PC-3 (cell line): ENCODE results near the gene GGACT. TPM values are rescaled to one million over a fixed set of nuclear protein-coding genes. Genes with fewer than 3 reads are reported as not detected.

Experiments
- ATAC-seq: fragments of 200-7000 bp; cut with Tn5 transposase; 2 replicates; pipeline ENCODE4 v1.9.1; 2020; ENCODE audit warnings: mild to moderate bottlenecking, moderate library complexity
- BruUV-seq: library from RNA; stranded (reverse); fragments of 400-500 nt; replicated peaks from 2 replicates; lab custom pipeline; 2021; lab: Mats Ljungman, UMichigan
- CTCF ChIA-PET: fragments of 300-600 bp; sonication (Branson Sonifier 250); formaldehyde crosslinking; loops from one replicate; lab custom pipeline; 2022; ENCODE audit warnings: antibody characterized with exemption; lab: Charles Lee
- POLR2A ChIA-PET: fragments of 300-600 bp; sonication (Branson Sonifier 250); formaldehyde crosslinking; loops from one replicate; lab custom pipeline; 2022; ENCODE audit warnings: antibody characterized with exemption; ENCODE audit not compliant: unreplicated experiment; lab: Charles Lee
- DNase-seq: peaks from one replicate; pipeline ENCODE4 v3.0.0-alpha.2; 2015
- H2AFZ ChIP-seq: fragments of 300-600 bp; sonication (generic); 2 replicates; pipeline ENCODE4 v1.6.0; 2016; ENCODE audit warnings: antibody characterized with exemption, low read length
- H3F3A ChIP-seq: fragments of 300-600 bp; sonication (generic); one replicate; pipeline ENCODE4 v1.6.0; 2017; ENCODE audit warnings: antibody characterized with exemption, low read length, control low read depth, mild to moderate bottlenecking; ENCODE audit not compliant: unreplicated experiment
- H3K27ac ChIP-seq: fragments of 300-600 bp; sonication (generic); 2 replicates; pipeline ENCODE4 v1.5.1; 2016; ENCODE audit warnings: mild to moderate bottlenecking, low read length
- H3K27me3 ChIP-seq: fragments of 300-600 bp; sonication (generic); 2 replicates; pipeline ENCODE4 v1.6.1; 2016; ENCODE audit warnings: low read length, mixed read lengths
- H3K36me3 ChIP-seq: fragments of 300-600 bp; sonication (generic); 2 replicates; pipeline ENCODE4 v1.6.1; 2016; ENCODE audit warnings: low read depth, mixed run types, low read length, mixed read lengths
- H3K4me1 ChIP-seq: fragments of 300-600 bp; sonication (generic); 2 replicates; pipeline ENCODE4 v1.5.1; 2016; ENCODE audit warnings: low read length; ENCODE audit not compliant: insufficient read depth
- H3K4me2 ChIP-seq: fragments of 300-600 bp; sonication (generic); 2 replicates; pipeline ENCODE4 v1.6.0; 2016; ENCODE audit warnings: low read length
- H3K4me3 ChIP-seq: fragments of 300-600 bp; sonication (generic); 2 replicates; pipeline ENCODE4 v1.5.1; 2016; ENCODE audit warnings: mild to moderate bottlenecking, low read length, mixed read lengths
- H3K79me2 ChIP-seq: fragments of 300-600 bp; sonication (generic); 2 replicates; pipeline ENCODE4 v1.6.1; 2017; ENCODE audit warnings: low read length, mixed read lengths
- H3K9ac ChIP-seq: fragments of 300-600 bp; sonication (generic); 2 replicates; pipeline ENCODE4 v1.6.0; 2016; ENCODE audit warnings: mild to moderate bottlenecking, low read length
- H3K9me2 ChIP-seq: fragments of 300-600 bp; sonication (generic); replicated peaks from 2 replicates; pipeline ENCODE4 v1.6.1; 2016; ENCODE audit warnings: mixed run types, low read length, mixed read lengths
- H3K9me3 ChIP-seq: fragments of 300-600 bp; sonication (generic); 2 replicates; pipeline ENCODE4 v1.6.1; 2016; ENCODE audit warnings: low read length, mixed read lengths
- H4K20me1 ChIP-seq: fragments of 300-600 bp; sonication (generic); 2 replicates; pipeline ENCODE4 v1.6.1; 2016; ENCODE audit warnings: low read length, mixed read lengths
- EZH2 ChIP-seq: fragments of 300-600 bp; sonication (generic); IDR thresholded peaks from one replicate; pipeline ENCODE4 v1.6.1; 2017; ENCODE audit warnings: antibody characterized with exemption, mild to moderate bottlenecking, low read length; ENCODE audit not compliant: unreplicated experiment
- EZH2phosphoT487 ChIP-seq: fragments of 300-600 bp; sonication (generic); IDR thresholded peaks from 2 replicates; pipeline ENCODE4 v1.6.1; 2018; ENCODE audit warnings: mild to moderate bottlenecking, antibody characterized with exemption, low read length, borderline replicate concordance
- intact Hi-C: fragments of 100-400 bp; cut with micrococcal nuclease; formaldehyde crosslinking; loops from 2 replicates; pipeline ENCODE4 v1.9.0; 2023
- total RNA-seq: library from RNA; depleted of rRNA; stranded (reverse); fragments of >200 nt; gene quantifications from 2 replicates; pipeline ENCODE4 v1.2.3, GENCODE V29; 2014
- TF ChIP-seq, protein P1 (sequence below): fragments of 300-600 bp; sonication (generic); conservative IDR thresholded peaks from 2 replicates; pipeline ENCODE4 v1.5.1; 2017; ENCODE audit warnings: antibody characterized with exemption, low read depth, mild to moderate bottlenecking, low read length

The GGACT gene
- total RNA-seq, 1 experiment from 2014 or later = 0.77 TPM

DNA sequence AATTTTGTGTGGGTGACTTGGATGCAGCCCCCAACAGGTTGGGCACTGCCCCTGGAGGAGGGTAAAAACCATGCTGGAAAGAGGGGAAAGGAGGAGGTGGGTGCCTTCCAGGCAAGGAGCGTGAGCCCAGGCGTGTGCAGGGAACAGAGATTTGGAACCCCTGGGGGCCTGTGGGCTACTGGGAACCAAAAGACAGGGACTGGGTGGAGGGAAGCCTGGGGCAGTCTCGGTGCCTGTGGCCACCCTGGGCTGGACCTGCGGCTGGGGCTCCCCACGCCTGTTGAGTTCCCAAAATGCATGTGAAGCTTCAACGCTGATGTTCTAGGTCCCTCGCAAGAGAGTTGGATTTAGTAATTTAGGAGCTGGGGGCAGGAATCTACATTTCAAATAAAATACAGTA, 24.8 kb downstream of the GGACT start:
- Histone ChIP-seq H3K9me2 (no peaks in the 10 kb centered on the region), H3K79me2 (no peaks in the 10 kb centered on the region), H3F3A (no peaks in the 10 kb centered on the region), H4K20me1 (no peaks in the 10 kb centered on the region), H3K27me3 (no peaks in the 10 kb centered on the region), H3K4me1 (peaks cover 11% of the 10 kb centered on the region), H3K4me2 (no peak overlapping the region), H3K36me3 (no peaks in the 10 kb centered on the region), H3K9ac (no peak overlapping the region), H3K4me3 (no peak overlapping the region), H2AFZ (no peak overlapping the region), H3K27ac (no peak overlapping the region), H3K9me3 (no peaks in the 10 kb centered on the region)
- no peak for DNase-seq
- no peak for ATAC-seq
- intact Hi-C loops = no loop called here
- POLR2A ChIA-PET = no interaction called here
- CTCF ChIA-PET = no interaction called here
- no TSS peak for BruUV-seq
- TF ChIP-seq EZH2phosphoT487 (no peak), EZH2 (no peak)
- TF ChIP-seq, protein P1, sequence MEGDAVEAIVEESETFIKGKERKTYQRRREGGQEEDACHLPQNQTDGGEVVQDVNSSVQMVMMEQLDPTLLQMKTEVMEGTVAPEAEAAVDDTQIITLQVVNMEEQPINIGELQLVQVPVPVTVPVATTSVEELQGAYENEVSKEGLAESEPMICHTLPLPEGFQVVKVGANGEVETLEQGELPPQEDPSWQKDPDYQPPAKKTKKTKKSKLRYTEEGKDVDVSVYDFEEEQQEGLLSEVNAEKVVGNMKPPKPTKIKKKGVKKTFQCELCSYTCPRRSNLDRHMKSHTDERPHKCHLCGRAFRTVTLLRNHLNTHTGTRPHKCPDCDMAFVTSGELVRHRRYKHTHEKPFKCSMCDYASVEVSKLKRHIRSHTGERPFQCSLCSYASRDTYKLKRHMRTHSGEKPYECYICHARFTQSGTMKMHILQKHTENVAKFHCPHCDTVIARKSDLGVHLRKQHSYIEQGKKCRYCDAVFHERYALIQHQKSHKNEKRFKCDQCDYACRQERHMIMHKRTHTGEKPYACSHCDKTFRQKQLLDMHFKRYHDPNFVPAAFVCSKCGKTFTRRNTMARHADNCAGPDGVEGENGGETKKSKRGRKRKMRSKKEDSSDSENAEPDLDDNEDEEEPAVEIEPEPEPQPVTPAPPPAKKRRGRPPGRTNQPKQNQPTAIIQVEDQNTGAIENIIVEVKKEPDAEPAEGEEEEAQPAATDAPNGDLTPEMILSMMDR = no peak

DNA sequence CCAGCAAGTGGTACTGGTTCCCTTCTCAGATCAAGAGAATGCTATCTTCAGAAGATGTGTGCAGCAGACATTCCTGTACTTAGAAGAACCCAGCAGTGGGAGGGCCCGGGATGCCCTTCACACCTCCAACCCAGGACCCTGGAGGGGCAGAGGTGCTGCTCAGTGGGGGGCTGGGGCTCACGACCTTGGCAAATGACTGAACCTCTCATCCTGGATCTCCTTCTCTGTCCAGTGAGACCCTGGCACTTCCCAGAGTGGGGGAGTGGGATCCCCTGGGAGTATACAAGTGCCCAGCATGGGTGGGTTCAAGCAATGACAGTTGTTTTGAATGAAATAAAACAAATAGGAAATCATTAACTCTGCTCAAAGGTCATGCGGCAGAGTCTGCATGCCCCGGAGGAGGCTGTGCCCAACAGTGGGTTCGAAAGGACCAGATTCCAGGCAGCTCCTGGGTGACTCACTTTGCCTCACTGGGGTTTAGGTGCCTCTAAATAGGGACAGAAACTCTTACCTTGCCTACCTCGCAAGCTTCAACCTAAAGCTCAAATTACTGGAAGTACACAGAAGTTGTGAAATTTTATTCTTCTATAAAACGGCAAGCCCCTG, 26.9 kb downstream of the GGACT start:
- H4K20me1 ChIP-seq = no peaks in the 10 kb centered on the region
- no peaks in the 10 kb centered on the region for H3F3A ChIP-seq
- CTCF ChIA-PET = interaction anchor here (0.7 kb wide), 1 partner anchor 198 kb away, joined by 3 read pairs; no protein-coding TSS in a partner anchor
- POLR2A ChIA-PET = no interaction called here
- H3K79me2 ChIP-seq = no peaks in the 10 kb centered on the region
- H3K9me3 ChIP-seq = no peaks in the 10 kb centered on the region
- ATAC-seq = no peak
- intact Hi-C loops = no loop called here
- H3K4me3 ChIP-seq = no peak overlapping the region
- no peak overlapping the region for H2AFZ ChIP-seq
- no peak overlapping the region for H3K27ac ChIP-seq
- no peaks in the 10 kb centered on the region for H3K9me2 ChIP-seq
- DNase-seq = no peak
- peaks cover 6% of the 10 kb centered on the region for H3K4me1 ChIP-seq
- H3K27me3 ChIP-seq = no peaks in the 10 kb centered on the region
- no peaks in the 10 kb centered on the region for H3K36me3 ChIP-seq
- TF ChIP-seq, protein P1 = no peak
- TF ChIP-seq EZH2 (no peak), EZH2phosphoT487 (no peak)
- no peak overlapping the region for H3K9ac ChIP-seq
- no peak overlapping the region for H3K4me2 ChIP-seq
- no TSS peak for BruUV-seq

DNA sequence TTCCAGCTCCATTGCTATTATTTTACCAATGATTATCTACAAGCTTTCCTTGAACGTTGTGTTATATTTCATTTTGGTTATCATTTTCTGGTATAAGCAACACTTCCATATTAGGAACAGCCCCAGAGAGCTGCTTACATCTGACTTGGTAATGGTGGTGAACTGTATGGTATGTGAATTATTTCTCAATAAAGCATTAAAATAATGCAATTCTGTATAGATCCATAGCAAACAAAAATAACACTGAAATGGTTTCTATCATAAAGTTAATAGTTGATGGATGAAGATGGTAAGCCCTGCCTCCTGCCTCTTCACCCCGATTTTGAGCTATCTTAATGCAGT, 27.5 kb downstream of the GGACT start:
- intact Hi-C loops = no loop called here
- ChIA-PET POLR2A (no interaction called here), CTCF (interaction anchor here (0.7 kb wide), 1 partner anchor 197 kb away, joined by 3 read pairs; no protein-coding TSS in a partner anchor)
- Histone ChIP-seq H3K4me3 (no peak overlapping the region), H3K4me1 (peaks cover 1% of the 10 kb centered on the region), H3K36me3 (no peaks in the 10 kb centered on the region), H3K27me3 (no peaks in the 10 kb centered on the region), H3F3A (no peaks in the 10 kb centered on the region), H3K9me3 (no peaks in the 10 kb centered on the region), H4K20me1 (no peaks in the 10 kb centered on the region), H2AFZ (no peak overlapping the region), H3K27ac (no peak overlapping the region), H3K79me2 (no peaks in the 10 kb centered on the region), H3K9me2 (no peaks in the 10 kb centered on the region), H3K9ac (no peak overlapping the region), H3K4me2 (no peak overlapping the region)
- TF ChIP-seq, protein P1 = no peak
- no peak for TF ChIP-seq EZH2phosphoT487
- TF ChIP-seq EZH2 = no peak
- no TSS peak for BruUV-seq
- DNase-seq (no peak), ATAC-seq (no peak)
